GM18858 (cell line): ENCODE data around the gene DBNDD1.
"Not testable (repeated sequence)": the region's sequence is repeated elsewhere in the genome, so short reads cannot be mapped to it uniquely, and the experiment has no call there.

Experiments
- ATAC-seq: cut with Tn5 transposase; IDR thresholded peaks from one replicate; pipeline ENCODE4 v1.9.1; 2021; ENCODE audit not compliant: unreplicated experiment

Gene DBNDD1

GRCh38 chr16:89994389-89994720 is 24.9 kb downstream of the DBNDD1 start:
- ATAC-seq: no peak

DNA sequence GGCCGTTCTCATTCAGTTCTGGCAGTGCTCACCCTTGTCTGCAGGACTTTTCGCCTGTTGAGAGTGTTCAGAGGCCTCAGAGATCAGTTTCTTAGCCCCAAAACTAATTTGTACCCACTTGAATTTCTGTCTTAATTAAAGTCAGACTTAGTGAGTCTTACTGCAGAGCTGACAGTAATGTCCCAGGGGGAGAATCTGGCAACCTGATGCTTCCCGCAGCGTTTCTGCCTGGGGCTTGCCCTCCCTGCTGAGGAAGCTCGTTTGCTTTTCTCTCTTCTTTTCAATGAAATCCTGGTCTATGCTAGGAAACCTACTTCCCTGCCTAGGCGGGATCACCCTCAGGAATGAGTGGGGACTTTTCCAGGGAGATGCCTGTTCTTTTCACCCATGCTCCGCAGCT is 25.3 kb downstream of the DBNDD1 start:
- no peak for ATAC-seq

- ATAC-seq: no peak
Observed at GRCh38 chr16:89993377-89993776, 25.9 kb downstream of the DBNDD1 start.

DNA sequence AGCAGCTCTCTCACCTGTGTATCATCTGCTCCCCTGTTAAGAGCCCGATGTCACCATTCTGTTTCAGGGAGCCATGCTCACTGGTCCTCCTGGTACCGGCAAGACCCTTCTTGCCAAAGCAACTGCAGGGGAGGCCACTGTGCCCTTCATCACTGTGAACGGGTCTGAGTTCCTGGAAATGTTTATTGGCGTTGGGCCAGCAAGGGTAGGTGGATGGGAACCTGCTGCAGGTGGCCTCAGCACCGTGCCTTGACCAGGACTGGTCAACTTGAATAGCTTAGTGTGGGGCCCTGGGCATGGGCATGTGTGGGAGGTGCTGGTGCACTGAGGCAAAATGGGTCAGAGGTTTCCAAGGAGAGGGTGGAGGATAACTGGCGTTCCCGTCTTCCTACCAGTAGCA is 28.5 kb downstream of the DBNDD1 start:
- ATAC-seq: no peak

GRCh38 chr16:89988951-89989350 is 30.3 kb downstream of the DBNDD1 start:
- ATAC-seq: no peak

- no peak for ATAC-seq
Observed at GRCh38 chr16:89987169-89987568, 32.1 kb downstream of the DBNDD1 start.

GRCh38 chr16:89986600-89986999 is 32.7 kb downstream of the DBNDD1 start:
- no peak for ATAC-seq

GRCh38 chr16:89985219-89985618 is 34.0 kb downstream of the DBNDD1 start:
- ATAC-seq: no peak

DNA sequence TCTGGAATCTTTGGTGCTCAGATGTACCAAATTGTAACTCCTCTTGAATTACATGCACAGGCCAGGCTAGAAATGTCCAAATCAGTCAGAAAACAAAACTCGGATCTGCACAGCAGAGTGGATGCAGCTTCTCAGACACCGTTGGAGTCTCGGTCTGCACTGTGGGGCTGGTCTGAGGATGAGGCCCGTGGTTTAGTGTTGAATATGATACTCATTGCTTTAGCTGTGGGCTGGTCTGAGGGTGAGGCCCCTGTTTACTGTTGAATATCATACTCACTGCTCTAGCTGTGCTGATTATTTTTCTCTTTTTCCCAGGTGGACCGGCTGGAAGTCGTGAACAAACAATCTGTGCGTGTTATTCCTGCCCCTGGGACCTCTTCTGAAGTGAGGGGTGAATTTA is 35.0 kb downstream of the DBNDD1 start:
- ATAC-seq: no peak

GRCh38 chr16:89983536-89983935 is 35.7 kb downstream of the DBNDD1 start:
- no peak for ATAC-seq

DNA sequence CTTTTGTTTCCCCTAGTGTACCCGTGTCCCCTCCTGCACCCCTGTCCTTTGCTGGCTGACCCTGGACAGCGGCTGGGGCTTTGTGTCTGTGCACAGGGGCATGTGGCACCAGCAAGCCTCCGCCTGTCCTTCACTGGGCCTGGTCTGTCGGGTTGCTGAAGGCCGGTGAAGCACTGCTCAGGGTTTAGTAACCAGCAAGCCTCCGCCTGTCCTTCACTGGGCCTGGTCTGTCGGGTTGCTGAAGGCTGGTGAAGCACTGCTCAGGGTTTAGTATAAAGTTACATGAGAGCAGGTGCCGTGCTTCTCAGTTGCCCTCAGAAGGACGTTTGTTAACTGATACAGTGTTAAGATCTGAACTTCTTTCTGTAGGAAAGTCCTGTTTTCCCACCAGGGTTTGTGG is 36.9 kb downstream of the DBNDD1 start:
- ATAC-seq: no peak

- no peak for ATAC-seq
Observed at GRCh38 chr16:89981414-89981813, 37.8 kb downstream of the DBNDD1 start.

DNA sequence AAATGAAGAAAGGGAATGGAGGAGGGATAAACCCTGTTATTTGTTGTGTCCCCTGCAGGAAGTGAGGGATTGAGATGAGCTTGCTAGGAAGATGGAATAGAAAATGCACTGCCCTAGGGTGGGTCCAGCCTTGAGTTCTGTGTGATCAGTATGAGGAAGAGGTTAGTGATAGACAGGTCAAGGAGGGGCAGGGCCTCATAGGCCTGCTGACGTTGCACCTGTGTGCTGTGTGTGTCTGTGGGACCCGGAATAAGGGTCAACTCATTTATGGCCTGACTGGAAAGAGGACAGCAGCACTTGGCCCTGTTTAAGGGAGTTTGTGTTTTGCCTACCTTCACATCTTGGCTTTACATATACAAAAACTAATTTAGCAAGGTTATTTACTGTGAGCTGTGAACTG is 44.4 kb downstream of the DBNDD1 start:
- ATAC-seq: no peak

DNA sequence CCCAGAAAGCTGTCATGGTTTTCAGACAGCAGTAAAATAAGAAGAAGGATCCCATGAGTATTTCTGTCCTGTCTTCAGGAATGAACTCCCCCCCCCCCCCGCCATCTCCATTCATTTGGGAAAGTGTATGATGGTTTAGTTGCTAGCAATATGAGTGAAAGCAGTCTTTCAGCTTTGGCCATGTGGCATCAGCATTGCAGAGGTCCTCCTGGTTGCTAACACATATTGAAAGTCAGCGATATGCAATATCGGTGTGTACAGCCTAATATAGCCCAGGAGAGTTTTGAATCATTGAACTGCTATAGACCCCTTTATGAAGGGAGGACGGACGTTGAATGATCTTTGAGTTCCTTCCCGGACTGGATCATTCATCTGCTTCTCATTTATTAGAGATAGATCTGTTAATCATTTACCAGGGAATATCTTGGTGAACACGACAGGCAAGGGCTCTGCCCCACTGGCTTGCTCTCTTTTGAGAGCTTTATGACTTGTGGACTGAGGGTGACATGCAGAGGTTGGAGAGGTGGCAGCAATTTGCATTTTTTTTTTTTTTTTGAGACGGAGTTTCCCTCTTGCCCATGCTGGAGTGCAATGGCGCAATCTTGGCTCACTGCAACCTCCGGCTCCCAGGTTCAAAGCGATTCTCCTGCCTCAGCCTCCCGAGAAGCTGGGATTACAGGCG is 45.5 kb downstream of the DBNDD1 start:
- ATAC-seq: no peak

GRCh38 chr16:89973235-89973634 is 46.0 kb downstream of the DBNDD1 start:
- ATAC-seq: no peak

GRCh38 chr16:89972244-89973234 is 46.7 kb downstream of the DBNDD1 start:
- ATAC-seq: peak; percentile 59

DNA sequence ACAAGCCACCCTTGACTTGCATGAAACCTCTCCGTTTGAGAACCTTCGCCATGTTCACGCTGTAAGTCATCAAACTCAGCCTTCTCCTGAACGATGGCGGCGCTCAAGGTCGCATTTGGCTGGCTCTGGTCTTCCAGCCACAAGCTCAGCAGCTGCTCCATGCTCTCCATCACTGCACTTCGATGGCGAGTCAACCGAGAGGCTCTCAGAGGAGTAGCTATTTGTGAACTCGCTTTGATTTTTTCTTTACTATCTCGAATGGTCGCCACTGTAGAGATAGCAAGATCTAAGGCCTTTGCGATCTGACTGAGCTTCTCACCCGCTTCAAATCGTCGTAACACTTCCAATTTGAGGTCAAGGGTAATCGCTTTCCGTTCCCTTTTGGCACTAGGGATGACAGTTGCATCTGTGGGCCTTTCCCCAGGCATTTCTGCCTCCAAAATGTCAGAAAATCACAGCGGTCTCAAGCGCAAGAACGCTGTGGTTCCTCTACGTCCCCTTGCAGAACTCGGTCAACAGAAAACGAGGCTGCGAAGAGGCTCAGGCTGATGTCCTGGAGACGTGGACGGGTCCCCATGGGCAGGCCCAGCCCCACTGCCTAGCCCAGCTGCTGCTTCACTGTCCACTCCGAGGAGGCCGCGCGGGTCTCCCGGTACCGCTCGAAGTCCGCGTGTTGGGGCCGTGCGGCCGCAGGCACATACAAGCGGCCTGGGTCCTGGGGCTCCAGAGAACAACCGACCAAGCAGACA is 47.6 kb downstream of the DBNDD1 start:
- no peak for ATAC-seq

DNA sequence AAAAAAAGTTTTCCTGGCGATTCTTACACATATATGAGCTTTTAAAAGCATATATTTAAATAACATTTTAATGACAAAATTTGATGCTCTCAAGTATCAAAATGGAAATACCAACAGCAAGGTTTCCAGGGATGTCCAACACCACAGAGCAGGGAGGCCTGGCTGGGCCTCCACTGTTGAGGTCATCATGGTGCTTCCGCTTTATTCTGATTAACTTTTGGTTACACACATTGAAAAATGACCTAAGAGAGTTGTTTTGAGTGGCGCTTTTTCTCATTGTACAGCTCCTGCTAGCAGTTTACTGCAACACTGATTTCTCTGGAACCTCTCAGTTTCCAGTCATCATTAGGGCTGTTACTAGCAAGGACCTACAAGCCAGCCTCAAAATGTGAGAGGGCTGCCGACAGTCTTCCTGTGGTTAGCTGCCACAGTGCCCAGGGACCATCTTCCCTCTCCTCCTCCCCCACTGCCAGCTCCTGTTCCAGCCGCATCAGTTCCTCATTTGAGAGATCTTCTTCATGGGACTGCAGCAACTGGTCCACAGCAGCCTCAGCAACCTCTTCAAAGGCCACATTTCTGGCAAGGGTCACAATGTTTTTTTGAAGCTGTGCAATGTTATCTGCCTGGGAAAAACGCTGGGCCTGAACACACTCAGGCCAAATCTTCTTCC is 49.4 kb downstream of the DBNDD1 start:
- no peak for ATAC-seq

DNA sequence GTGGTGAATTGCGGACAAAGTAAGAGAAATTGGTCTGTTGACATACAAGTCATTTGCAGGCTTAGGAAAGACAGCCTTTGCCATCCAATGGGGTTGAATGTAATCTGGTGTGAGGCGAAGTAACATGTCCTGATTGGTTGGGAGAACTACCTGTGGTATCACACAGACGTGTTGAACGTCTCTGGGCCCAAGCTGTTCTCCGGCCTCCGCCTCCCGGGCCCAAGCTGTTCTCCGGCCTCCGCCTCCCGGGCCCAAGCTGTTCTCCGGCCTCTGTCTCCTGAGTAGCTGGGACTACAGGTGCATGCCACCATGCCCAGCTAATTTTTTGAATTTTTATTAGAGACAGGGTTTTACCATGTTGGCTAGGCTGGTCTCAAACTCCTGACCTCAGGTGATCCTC is 51.2 kb downstream of the DBNDD1 start:
- not testable (repeated sequence) for ATAC-seq

- ATAC-seq: not testable (repeated sequence)
Observed at GRCh38 chr16:89967436-89967835, 51.8 kb downstream of the DBNDD1 start.

- ATAC-seq: no peak
Observed at GRCh38 chr16:89966756-89967155, 52.5 kb downstream of the DBNDD1 start.
